Inferior parietal cortex (tissue), 1 donor: ENCODE results near the gene KANTR.
"Not testable (repeated sequence)": the region's sequence is repeated elsewhere in the genome, so short reads cannot be mapped to it uniquely, and the experiment has no call there.

Source experiments
- DNase-seq: peaks from one replicate; pipeline ENCODE4 v3.0.0-alpha.2; 2016; ENCODE audit errors: extremely low spot score

The KANTR gene

GRCh38 chrX:53128097-53128749 is 34.3 kb downstream of the KANTR start:
- DNase-seq = no peak

GRCh38 chrX:53133400-53133799 is 39.5 kb downstream of the KANTR start:
- DNase-seq = no peak

- no peak for DNase-seq
Measured at GRCh38 chrX:53135581-53135980, 41.6 kb downstream of the KANTR start.

- no peak for DNase-seq
Measured at GRCh38 chrX:53153581-53153980, 59.6 kb downstream of the KANTR start.

GRCh38 chrX:53155512-53156206 is 61.7 kb downstream of the KANTR start:
- DNase-seq = no peak

GRCh38 chrX:53156207-53156596 is 62.3 kb downstream of the KANTR start:
- DNase-seq = no peak

- no peak for DNase-seq
Measured at GRCh38 chrX:53159184-53159583, 65.2 kb downstream of the KANTR start.

- no peak for DNase-seq
Measured at GRCh38 chrX:53160297-53160983, 66.5 kb downstream of the KANTR start.

GRCh38 chrX:53163436-53163835 is 69.5 kb downstream of the KANTR start:
- no peak for DNase-seq

- DNase-seq = not testable (repeated sequence)
Measured at GRCh38 chrX:53164566-53164965, 70.6 kb downstream of the KANTR start.

- no peak for DNase-seq
Measured at GRCh38 chrX:53166103-53166502, 72.2 kb downstream of the KANTR start.

- no peak for DNase-seq
Measured at GRCh38 chrX:53171356-53171755, 77.4 kb downstream of the KANTR start.
